HG03280 (cell line): ENCODE data around the gene FBXL14.

Experiments used
- ATAC-seq: cut with Tn5 transposase; IDR thresholded peaks from one replicate; pipeline ENCODE4 v1.9.1; 2021; ENCODE audit warnings: mild to moderate bottlenecking, moderate library complexity; ENCODE audit not compliant: unreplicated experiment

Gene FBXL14

GRCh38 chr12:1540690-1541089 is 53.7 kb downstream of the FBXL14 start:
- no peak for ATAC-seq

DNA sequence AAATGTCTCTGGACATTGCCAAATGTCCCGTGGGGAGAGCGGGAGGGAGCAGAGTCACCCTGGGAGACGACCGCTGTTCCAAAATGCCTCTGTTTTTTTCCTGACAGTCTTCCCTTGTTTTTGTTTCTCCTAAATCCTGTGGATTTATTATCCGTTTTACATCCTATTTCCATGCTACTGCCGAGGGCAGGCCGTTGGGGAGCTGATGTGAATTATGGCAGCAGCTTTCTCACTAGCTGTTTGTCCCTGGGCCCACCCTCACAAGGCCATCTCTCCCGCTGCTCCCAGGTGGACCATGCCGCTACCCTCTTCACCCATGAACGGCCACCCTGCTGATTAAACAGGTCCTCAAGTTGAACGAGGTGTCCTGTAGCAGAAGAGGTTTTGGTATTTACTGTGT is 55.2 kb downstream of the FBXL14 start:
- no peak for ATAC-seq

DNA sequence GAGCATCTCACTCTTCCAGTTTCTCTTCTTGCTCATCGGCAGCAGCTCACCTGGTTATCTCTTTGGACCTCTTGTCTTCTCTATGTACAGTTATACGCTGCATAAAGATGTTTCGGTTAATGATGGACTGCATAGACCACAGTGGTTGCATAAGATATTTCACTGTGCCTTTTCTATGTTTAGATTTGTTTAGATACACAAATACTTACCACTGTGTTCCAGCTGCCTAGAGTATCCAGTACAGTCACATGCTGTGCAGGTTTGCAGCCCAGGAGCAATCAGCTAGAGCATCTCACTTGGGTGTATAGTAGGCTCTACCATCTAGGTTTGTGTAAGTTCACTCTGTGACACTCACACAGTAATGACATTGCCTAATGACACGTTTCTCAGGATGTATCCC is 57.6 kb downstream of the FBXL14 start:
- no peak for ATAC-seq

DNA sequence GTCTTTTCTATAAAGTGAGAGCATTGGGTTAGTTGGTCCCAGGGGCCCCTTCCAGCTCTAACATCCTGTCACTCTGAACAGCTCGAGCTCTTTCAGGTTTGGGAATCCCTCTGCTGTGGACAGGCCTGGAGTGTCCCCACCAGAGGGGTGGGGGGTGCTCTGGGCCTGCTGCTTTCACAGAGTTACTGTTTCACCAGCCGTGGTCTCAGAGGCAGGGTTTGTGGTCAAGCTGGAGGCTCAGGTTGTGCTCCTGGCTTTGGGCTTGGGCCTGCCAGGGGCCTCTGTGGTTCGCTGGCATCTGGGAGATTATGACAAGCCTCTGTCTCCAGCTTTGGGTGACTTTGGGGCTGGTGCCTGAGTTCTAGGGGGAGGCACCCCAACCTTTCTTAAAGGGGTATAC is 59.6 kb downstream of the FBXL14 start:
- no peak for ATAC-seq

- peak; percentile 44 for ATAC-seq
Measured at GRCh38 chr12:1533602-1534304, 60.6 kb downstream of the FBXL14 start.

DNA sequence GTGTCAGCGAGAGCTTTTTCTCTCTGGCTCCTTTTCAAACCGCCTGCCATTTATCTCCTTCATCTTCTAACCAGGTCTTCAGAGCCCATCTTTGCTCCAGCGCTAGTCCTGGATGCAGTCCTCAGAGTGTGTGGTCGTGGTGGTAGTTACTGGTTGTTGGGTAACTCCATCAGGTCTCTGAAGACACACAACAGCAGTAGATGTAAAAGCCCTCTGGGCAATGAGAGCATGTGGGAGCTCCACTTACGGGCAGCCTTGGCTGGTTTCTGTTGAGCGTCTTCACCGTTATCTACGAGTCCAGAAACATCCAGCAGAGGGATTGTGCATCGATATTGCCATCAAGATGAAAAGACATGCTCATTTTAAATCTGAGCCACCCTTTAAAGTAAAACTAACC is 61.2 kb downstream of the FBXL14 start:
- peak; percentile 31 for ATAC-seq

GRCh38 chr12:1532375-1533165 is 61.8 kb downstream of the FBXL14 start:
- no peak for ATAC-seq

DNA sequence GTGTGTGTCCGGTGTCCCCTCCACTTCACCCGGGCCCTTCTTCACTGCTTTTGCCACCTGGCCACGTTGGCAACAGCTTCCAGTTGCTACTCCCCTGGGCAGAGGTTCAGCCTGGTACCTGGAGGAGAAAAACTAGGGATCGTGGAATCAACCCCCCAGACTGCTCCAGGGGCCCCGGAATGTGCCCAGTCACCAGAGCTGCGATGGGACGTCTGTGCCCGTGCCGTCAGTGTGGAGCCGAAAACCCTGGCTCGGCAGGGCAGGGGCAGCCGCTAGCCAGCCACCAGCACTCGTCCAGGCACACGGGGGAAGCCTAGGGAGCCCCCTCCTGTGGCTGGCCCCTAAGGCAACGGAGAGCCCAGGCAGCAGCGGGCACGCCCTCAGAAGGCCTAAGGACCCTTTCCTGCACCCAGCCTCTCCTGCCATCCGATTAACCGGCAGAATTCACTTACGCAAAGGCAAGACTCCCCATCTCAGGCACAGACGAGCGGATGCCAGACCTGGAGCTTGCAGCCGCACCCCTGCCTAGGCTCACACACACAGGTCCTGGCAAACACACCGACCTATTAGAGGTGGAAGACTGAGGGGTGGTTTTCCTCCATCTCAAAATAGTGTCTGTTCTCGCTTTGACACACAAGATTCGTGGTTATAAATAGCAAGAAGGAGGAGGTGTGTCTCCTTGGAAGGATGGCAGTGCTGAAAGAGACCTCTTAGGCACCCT is 62.6 kb downstream of the FBXL14 start:
- ATAC-seq, result no peak

- ATAC-seq, result no peak
Measured at GRCh38 chr12:1531153-1531653, 63.2 kb downstream of the FBXL14 start.

DNA sequence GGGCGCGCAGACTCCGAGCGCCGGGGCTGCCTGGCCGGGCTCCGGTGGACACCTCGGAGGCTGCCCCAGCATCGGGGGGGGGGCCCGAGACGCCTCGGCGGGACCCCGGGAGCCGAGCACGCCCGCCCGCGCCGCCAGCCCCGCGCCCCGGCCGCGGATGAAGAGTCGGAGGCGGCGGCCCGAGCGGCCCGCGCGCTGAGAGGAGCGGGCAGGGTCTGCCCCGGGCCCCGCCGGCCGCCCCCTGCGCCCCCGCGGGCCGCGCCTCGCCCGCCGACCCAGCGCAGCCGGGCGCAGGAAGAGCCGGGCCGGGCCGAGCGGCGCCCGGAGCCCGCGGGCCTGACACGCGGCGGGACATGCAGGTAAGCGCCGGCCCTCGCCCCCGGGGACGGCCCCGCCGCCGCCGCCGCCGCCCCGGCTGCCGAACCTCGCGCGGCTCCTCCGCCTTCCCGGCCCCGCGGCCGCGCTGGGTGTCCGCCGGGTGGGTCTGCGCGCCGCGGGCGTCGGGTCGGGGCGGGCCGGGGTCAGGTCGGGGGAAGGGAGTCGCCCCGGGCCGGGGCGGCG is 63.7 kb downstream of the FBXL14 start:
- ATAC-seq, result no peak

GRCh38 chr12:1529862-1530591 is 64.4 kb downstream of the FBXL14 start:
- no peak for ATAC-seq

GRCh38 chr12:1529228-1529861 is 65.0 kb downstream of the FBXL14 start:
- ATAC-seq, result no peak

DNA sequence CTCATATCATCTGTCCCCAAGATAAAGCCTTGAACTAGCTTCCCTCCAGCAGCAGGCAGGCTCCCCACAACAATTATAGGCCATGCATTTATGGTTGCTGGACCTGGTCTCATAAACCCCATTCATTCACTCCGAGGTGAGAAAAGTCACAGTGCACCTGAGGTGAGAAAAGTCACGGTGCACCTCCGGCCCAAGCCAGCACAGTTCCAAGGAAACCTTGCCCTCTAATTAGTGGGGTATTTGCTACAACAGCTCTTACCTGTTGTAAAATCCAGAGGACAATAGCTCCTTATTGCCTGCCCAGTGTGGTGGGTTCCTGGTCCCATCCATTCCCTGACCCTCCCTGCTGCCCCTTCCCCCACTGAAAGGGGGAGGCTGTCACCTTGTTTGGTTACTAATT is 65.6 kb downstream of the FBXL14 start:
- no peak for ATAC-seq

DNA sequence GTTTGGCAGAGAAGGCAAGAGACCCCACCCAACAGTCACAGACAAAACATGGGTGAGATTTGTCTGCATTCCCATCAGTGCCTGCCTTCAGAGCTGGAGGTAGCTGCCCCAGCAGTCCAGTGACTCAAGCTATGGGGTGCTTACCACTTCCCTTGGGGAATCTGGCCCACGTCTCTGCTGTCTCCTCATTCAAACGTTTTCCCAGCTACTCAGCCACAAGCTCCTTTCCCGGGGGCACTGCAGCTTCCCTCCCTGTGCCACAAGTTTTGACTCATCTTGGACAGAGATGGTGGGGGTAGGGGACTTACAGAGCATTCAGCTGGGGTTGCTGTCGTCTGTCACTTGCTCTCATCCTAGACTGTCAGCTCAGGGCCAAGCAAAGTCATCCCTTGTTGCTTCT is 66.6 kb downstream of the FBXL14 start:
- ATAC-seq, result no peak

DNA sequence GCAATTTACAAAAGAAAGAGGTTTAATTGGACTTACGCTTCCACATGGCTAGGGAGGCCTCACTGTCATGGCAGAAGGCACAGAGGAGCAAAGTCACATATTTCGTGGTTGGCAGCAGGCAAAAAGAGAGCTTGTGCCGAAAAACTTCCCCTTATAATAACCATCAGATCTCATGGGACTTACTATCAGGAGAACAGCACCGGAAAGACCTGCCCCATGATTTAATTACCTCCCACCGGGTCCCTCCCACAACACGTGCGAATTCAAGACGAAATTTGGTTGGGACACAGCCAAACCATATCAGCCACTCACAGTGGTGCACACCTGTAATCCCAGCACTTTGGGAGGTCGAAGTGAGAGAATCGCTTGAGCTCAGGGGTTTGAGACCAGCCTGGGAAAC is 68.5 kb downstream of the FBXL14 start:
- no peak for ATAC-seq

GRCh38 chr12:1523558-1524050 is 70.8 kb downstream of the FBXL14 start:
- ATAC-seq, result no peak

GRCh38 chr12:1523046-1523445 is 71.3 kb downstream of the FBXL14 start:
- no peak for ATAC-seq

- no peak for ATAC-seq
Measured at GRCh38 chr12:1519642-1520041, 74.7 kb downstream of the FBXL14 start.

DNA sequence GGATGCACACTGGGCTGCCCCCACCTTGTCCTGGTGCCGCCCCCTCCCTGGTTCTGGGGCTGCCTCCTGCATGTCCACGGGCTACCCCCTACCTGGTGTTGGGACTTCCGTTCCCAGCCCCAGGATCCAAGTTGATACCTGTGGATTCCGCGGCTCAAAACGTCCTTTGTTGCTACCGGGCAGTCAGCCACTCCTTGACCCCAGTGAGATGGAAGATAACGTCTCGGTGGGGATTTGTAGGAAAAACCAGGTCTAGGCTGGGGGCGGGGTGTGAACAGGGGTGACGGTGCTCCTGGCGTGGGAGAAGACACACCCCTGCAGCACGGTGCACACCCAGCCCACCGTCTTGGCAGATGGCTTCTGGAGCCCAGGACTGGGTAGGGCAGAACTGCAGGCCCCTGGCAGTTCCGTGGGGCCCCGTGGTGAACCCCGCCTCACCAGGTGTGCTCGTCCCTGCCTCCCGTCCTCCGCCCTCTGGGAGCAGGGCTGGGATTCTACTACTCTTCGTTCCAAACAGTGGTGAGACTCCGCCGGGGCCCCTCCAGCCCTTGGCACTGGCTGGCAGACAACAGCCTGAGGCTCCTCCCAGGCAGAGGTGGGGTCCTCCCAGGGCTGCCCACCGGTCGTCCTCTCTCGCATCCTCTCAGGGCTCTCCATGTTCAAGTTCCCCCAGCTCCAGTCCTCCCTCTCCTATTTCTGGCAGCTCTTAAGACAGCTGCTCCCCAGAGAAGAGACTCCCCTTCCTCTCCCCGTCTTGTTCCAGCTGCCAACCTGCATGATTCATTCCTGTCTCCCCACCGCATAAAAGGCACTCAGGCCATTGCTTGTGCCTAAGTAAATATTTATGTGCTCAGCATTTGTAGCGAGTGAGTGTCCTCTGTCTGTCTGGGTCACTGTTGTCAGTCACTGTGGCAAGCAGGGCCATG is 75.5 kb downstream of the FBXL14 start:
- ATAC-seq, result no peak
